MM.1S (cell line): ENCODE results near the gene LIN7A.

Experiments
- DNase-seq: peaks from one replicate; pipeline ENCODE4 v3.0.0-alpha.2; 2015
- H2AFZ ChIP-seq: fragments of 300-600 bp; sonication (generic); 2 replicates; pipeline ENCODE4 v1.6.0; 2016; ENCODE audit warnings: antibody characterized with exemption, low read length
- H3F3A ChIP-seq: fragments of 300-600 bp; sonication (generic); 2 replicates; pipeline ENCODE4 v1.6.1; 2016; ENCODE audit warnings: mild to moderate bottlenecking, antibody characterized with exemption, low read length, moderate library complexity, mixed read lengths; ENCODE audit not compliant: insufficient read depth
- H3K27ac ChIP-seq: fragments of 300-600 bp; sonication (generic); 2 replicates; pipeline ENCODE4 v1.5.1; 2016; ENCODE audit warnings: mild to moderate bottlenecking, low read length
- H3K27me3 ChIP-seq: fragments of 300-600 bp; sonication (generic); replicated peaks from 2 replicates; pipeline ENCODE4 v1.6.0; 2016; ENCODE audit warnings: low read length; ENCODE audit not compliant: insufficient read depth
- H3K36me3 ChIP-seq: fragments of 300-600 bp; sonication (generic); replicated peaks from 2 replicates; pipeline ENCODE4 v1.6.1; 2016; ENCODE audit warnings: mild to moderate bottlenecking, low read length, mixed read lengths; ENCODE audit not compliant: insufficient read depth
- H3K4me1 ChIP-seq: fragments of 300-600 bp; sonication (generic); 2 replicates; pipeline ENCODE4 v1.6.1; 2016; ENCODE audit warnings: low read length, mixed read lengths
- H3K4me2 ChIP-seq: fragments of 300-600 bp; sonication (generic); 2 replicates; pipeline ENCODE4 v1.6.0; 2016; ENCODE audit warnings: low read depth, low read length
- H3K4me3 ChIP-seq: fragments of 300-600 bp; sonication (generic); 2 replicates; pipeline ENCODE4 v1.5.1; 2016; ENCODE audit warnings: low read length, mixed read lengths
- H3K79me2 ChIP-seq: fragments of 300-600 bp; sonication (generic); 2 replicates; pipeline ENCODE4 v1.6.1; 2016; ENCODE audit warnings: mixed run types, low read length, mixed read lengths
- H3K9ac ChIP-seq: fragments of 300-600 bp; sonication (generic); 2 replicates; pipeline ENCODE4 v1.6.1; 2016; ENCODE audit warnings: low read length, mixed read lengths
- H3K9me2 ChIP-seq: fragments of 300-600 bp; sonication (generic); replicated peaks from 2 replicates; pipeline ENCODE4 v1.6.1; 2016; ENCODE audit warnings: mild to moderate bottlenecking, low read length, mixed read lengths; ENCODE audit not compliant: insufficient read depth
- H3K9me3 ChIP-seq: fragments of 300-600 bp; sonication (generic); replicated peaks from 2 replicates; pipeline ENCODE4 v1.6.1; 2016; ENCODE audit warnings: mild to moderate bottlenecking, low read length, mixed read lengths; ENCODE audit not compliant: insufficient read depth
- H4K20me1 ChIP-seq: fragments of 300-600 bp; sonication (generic); 2 replicates; pipeline ENCODE4 v1.6.1; 2016; ENCODE audit warnings: mild to moderate bottlenecking, low read length, moderate library complexity, mixed read lengths; ENCODE audit not compliant: insufficient read depth
- EZH2 ChIP-seq: fragments of 300-600 bp; sonication (generic); optimal IDR thresholded peaks from 2 replicates; pipeline ENCODE3; 2017; ENCODE audit warnings: low read depth, mild to moderate bottlenecking, antibody characterized with exemption, low read length, mixed read lengths
- EZH2phosphoT487 ChIP-seq: fragments of 300-600 bp; sonication (generic); IDR thresholded peaks from 2 replicates; pipeline ENCODE4 v1.6.1; 2018; ENCODE audit warnings: antibody characterized with exemption, low read length
- TF ChIP-seq, protein P1 (sequence below): fragments of 300-600 bp; sonication (generic); IDR thresholded peaks from 2 replicates; pipeline ENCODE4 v1.5.1; 2016; ENCODE audit warnings: antibody characterized with exemption, low read length, mixed read lengths

The LIN7A gene

DNA sequence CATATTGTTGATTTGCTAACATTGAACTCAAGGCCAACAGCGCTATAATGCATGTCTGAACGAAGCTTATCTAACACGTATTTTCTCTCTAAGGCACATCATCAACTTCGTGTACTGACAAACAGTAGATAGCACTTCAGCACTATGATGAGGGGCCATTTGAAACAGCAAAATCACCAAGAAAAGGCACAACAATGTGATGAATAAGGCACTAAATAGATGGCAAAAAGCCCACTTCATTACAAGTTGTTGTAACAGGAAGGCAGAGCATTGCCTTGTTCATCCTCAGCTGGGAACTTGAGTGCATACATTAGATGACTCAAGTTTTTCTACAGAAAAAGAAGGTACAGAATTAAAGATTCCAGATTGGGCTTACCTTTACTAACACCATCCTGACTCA lies 75.2 kb downstream of the LIN7A start:
- DNase-seq, result no peak
- Histone ChIP-seq H3K9me2 (no peaks in the 10 kb centered on the region), H3F3A (no peaks in the 10 kb centered on the region), H3K36me3 (no peaks in the 10 kb centered on the region), H3K27ac (no peak overlapping the region), H3K4me2 (no peak overlapping the region), H3K9me3 (no peaks in the 10 kb centered on the region), H3K27me3 (no peaks in the 10 kb centered on the region), H4K20me1 (no peaks in the 10 kb centered on the region), H3K9ac (no peak overlapping the region), H3K4me1 (no peaks in the 10 kb centered on the region), H3K79me2 (no peaks in the 10 kb centered on the region), H3K4me3 (no peak overlapping the region), H2AFZ (no peak overlapping the region)
- TF ChIP-seq EZH2, result no peak
- no peak for TF ChIP-seq EZH2phosphoT487
- TF ChIP-seq, protein P1, sequence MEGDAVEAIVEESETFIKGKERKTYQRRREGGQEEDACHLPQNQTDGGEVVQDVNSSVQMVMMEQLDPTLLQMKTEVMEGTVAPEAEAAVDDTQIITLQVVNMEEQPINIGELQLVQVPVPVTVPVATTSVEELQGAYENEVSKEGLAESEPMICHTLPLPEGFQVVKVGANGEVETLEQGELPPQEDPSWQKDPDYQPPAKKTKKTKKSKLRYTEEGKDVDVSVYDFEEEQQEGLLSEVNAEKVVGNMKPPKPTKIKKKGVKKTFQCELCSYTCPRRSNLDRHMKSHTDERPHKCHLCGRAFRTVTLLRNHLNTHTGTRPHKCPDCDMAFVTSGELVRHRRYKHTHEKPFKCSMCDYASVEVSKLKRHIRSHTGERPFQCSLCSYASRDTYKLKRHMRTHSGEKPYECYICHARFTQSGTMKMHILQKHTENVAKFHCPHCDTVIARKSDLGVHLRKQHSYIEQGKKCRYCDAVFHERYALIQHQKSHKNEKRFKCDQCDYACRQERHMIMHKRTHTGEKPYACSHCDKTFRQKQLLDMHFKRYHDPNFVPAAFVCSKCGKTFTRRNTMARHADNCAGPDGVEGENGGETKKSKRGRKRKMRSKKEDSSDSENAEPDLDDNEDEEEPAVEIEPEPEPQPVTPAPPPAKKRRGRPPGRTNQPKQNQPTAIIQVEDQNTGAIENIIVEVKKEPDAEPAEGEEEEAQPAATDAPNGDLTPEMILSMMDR, result no peak

DNA sequence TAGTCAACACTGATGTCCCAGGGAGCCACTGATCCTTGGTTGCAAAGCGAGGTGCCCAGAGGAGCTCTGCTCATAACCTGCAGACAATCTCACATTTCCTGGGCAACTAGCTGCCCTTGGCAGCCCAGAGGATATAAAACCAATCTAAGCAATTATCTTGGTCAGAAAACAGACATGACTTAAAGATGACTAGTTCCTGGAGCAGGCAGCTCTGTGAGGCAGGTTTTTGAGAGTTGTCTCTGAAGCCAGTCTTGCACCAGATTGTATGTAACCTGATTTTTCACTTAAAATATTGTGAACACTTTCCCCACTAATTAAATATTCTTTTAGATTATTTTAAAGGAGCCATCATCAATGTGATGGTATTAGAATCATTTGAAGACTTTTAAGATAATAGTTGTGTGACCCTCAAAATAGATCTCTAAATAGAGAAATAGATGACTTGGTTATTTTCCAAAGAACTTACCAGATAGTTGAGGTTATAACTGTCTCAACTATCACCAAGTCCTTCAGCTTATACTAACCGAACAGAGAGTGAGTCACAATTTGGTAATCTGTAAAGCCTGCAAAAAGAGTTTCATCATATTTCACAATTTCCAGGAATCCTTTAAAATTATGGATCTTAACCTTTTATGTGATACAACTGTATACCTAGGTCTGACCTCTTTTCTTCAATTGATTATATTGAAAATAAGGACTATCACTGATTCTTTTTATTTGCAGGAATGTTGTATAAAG lies 75.9 kb downstream of the LIN7A start:
- Histone ChIP-seq H2AFZ (no peak overlapping the region), H3K27ac (no peak overlapping the region), H3F3A (no peaks in the 10 kb centered on the region), H3K4me2 (no peak overlapping the region), H3K79me2 (no peaks in the 10 kb centered on the region), H3K4me3 (no peak overlapping the region), H3K9me3 (no peaks in the 10 kb centered on the region), H3K9me2 (no peaks in the 10 kb centered on the region), H3K4me1 (no peaks in the 10 kb centered on the region), H3K36me3 (no peaks in the 10 kb centered on the region), H4K20me1 (no peaks in the 10 kb centered on the region), H3K9ac (no peak overlapping the region), H3K27me3 (no peaks in the 10 kb centered on the region)
- no peak for TF ChIP-seq EZH2phosphoT487
- TF ChIP-seq, protein P1, result no peak
- TF ChIP-seq EZH2, result no peak
- no peak for DNase-seq

DNA sequence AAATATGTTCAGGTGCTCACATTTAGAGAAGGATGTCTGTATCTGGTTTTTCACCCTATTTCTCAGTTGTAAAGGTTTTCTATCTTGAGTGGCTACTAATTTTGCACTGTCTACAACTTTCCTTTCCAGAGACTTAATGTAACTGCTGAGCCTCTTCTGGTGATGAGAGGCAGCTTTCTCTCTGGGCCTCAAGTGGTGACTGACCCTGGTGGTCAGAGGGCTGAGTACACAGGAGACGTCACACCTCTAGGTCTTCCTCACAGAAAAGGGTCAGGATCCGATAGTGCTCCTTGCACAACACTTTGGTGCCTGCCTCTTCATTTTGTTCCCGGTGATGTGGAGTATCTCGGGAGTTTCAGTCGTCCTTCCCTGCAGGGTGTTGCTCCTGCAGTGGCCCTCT lies 76.8 kb downstream of the LIN7A start:
- H3K27ac ChIP-seq, result no peak overlapping the region
- no peaks in the 10 kb centered on the region for H4K20me1 ChIP-seq
- H3K9ac ChIP-seq, result no peak overlapping the region
- H2AFZ ChIP-seq, result no peak overlapping the region
- H3K9me3 ChIP-seq, result no peaks in the 10 kb centered on the region
- no peaks in the 10 kb centered on the region for H3K27me3 ChIP-seq
- no peaks in the 10 kb centered on the region for H3K36me3 ChIP-seq
- TF ChIP-seq EZH2phosphoT487 (no peak), EZH2 (no peak)
- TF ChIP-seq, protein P1, result no peak
- no peak overlapping the region for H3K4me3 ChIP-seq
- no peaks in the 10 kb centered on the region for H3K9me2 ChIP-seq
- no peak overlapping the region for H3K4me2 ChIP-seq
- no peak for DNase-seq
- no peaks in the 10 kb centered on the region for H3K4me1 ChIP-seq
- no peaks in the 10 kb centered on the region for H3F3A ChIP-seq
- H3K79me2 ChIP-seq, result no peaks in the 10 kb centered on the region
